HPDE6-E6E7 (cell line): ENCODE data around the gene EIF2B5.
"Not testable (repeated sequence)": the region's sequence is repeated elsewhere in the genome, so short reads cannot be mapped to it uniquely, and the experiment has no call there.

Experiments
- DNase-seq: peaks from one replicate; pipeline ENCODE4 v3.0.0; 2011; ENCODE audit warnings: missing footprints; ENCODE audit errors: extremely low spot score

Gene EIF2B5

GRCh38 chr3:184145751-184146270 lies 10.7 kb downstream of the EIF2B5 start:
- DNase-seq, result no peak

DNA sequence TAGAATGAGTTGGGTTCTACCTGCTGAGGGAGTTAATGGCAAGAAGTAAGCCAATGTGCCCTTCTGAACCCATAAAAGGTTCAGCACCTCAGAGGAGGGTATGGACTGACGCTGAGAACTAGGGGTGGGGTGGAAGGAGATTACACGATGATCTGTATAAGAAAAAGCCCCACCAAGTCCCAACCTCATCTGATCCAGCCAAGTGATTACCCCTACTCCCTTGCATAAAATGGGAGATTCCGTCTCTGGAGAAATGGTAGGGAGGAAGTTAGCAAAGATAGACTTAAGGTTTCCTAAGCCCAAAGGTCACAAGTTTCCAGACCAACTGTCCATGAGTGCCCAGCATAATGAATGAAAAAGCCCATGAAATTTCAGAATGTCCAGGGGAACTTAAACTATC lies 12.9 kb downstream of the EIF2B5 start:
- no peak for DNase-seq

DNA sequence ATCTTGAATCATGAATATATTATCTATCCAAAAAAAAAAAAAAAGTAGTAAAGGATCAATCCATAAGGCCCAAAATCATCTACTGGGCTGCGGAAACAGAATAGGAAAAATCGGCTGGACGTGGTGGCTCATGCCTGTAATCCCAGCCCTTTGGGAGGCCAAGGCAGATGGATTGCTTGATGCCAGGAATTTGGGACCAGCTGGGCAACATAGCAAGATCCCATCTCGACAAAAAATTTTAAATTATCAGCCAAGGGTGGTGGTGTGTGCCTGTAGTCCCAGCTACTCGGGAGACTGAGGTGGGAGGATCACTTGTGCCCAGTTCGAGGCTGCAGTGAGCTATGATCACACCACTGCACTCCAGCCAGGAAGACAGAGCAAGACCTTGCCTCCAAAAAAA lies 14.0 kb downstream of the EIF2B5 start:
- no peak for DNase-seq

GRCh38 chr3:184149770-184150169 lies 14.6 kb downstream of the EIF2B5 start:
- DNase-seq, result not testable (repeated sequence)

- no peak for DNase-seq
These were observed 19.9 kb downstream of the EIF2B5 start, which contains the start of gene DVL3 for GRCh38 chr3:184154885-184155643. Gene DVL3 (plus strand): TSS chr3:184155377. CDS start chr3:184155636, 259 bp downstream.

- no peak for DNase-seq
These were observed 20.7 kb downstream of the EIF2B5 start for GRCh38 chr3:184155644-184156521.

GRCh38 chr3:184156522-184156955 lies 21.4 kb downstream of the EIF2B5 start:
- DNase-seq, result no peak

DNA sequence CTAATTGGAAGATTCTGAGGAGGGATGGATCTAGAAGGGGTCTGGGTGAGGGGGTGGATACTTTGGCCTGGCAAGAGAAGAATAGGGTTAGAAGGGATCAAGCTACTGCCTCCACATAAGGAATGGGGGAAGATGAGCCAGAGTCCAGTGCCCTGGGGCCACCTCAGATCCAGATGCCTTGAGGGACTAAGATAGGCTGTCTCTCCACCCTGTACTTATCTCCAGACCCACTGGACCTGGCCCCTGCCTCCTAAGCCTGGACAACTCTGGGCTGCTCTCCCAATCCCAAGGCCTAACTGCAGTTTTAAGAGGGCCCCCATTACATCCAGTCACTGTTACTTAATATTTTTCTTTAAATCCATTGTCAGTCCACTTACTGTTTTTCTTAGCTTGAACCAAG lies 22.0 kb downstream of the EIF2B5 start:
- no peak for DNase-seq

GRCh38 chr3:184158404-184158803 lies 23.2 kb downstream of the EIF2B5 start:
- no peak for DNase-seq

DNA sequence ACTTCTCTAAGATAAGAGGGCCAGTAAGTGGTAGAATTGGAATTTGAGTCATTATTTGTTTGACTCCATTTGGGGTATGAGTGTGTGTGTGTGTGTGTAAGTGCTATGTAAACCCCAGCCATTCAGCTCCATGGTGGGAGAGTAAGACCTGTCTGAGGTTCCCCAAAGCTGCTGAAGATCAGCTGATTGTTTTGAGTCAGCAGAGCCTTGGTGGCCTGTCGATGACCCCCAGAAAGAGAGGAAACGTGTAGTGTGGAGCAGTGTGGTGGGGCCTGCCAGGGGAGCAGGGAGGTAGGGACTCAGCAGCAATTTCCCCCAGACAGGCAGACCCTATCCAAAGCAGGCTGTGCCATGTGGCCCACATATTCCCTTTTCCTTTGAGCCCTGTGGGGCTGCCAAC lies 25.3 kb downstream of the EIF2B5 start:
- DNase-seq, result no peak

DNA sequence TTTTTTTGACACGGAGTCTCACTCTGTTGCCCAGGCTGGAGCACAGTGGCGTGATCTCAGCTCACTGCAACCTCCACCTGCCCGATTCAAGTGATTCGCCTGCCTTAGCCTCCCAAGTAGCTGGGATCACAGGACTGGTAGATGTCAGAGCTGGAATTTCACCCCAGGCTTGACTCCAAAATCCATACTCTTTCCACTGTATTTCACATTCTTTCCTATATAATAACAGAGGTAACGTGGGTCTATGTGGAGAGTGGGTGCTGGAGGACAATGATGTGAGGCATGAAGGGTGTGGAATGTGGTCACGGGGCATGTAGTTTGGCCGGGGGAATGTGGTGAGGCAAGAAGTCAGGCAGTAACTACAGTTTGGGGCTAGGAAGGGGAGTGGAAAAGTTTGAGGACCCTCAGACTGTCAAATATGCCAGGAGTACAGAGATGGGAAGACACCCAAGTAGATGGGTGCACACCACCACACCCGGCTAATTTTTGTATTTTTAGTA lies 27.5 kb downstream of the EIF2B5 start:
- DNase-seq, result not testable (repeated sequence)

GRCh38 chr3:184164648-184165330 lies 29.6 kb downstream of the EIF2B5 start:
- DNase-seq, result no peak

- no peak for DNase-seq
These were observed 30.4 kb downstream of the EIF2B5 start for GRCh38 chr3:184165543-184165942.

- no peak for DNase-seq
These were observed 31.5 kb downstream of the EIF2B5 start for GRCh38 chr3:184166671-184167070.

DNA sequence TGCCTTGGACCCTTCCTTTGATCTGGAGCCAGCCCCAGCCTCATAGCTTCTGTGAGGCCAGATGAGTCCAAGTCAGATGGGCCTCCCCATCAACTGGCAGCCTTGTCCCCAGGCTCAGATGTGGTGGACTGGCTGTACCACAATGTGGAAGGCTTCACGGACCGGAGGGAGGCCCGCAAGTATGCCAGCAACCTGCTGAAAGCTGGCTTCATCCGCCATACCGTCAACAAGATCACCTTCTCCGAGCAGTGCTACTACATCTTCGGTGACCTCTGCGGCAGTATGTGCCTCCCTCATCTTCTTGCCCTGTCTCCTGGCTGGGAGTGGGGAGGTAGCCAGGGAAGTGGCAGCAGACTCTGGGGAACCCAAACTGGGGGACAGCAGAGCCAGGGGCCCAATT lies 32.6 kb downstream of the EIF2B5 start:
- DNase-seq, result no peak

DNA sequence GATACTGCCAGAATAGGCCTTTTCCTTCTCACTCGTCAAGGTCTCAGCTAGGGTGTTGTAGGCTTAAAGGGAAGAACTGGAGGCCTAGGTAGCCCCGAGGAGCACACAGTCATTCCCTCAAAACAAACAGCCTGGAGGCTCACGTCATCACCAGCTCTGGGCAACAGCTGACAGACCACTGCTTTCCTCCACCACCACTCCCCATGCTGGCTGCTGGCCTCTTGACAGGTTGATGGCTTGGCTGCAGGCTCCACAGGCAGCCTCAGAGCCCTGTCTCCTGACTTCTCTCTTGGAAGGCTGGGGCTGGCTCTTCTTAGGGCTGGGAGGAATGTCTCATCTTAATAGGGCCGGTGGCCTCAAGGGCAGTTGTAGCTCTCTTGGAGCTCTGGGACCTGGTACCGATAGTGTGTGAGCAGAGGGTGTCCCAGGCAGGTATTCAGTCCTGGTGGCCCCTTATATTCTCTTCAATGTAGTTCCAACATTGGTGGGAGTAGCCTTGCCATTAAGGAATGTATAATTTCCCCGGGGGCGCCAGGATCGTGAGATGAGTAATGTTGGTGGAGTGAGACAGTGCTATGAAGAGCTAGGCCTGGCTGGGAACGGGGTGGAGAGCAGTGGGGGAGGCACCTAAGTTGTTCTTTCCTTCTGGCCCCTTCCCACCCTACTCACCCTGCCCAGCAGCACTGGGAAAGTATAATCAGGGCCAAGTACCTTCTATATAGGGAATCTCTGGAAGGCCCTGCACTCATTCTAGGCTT lies 33.4 kb downstream of the EIF2B5 start:
- DNase-seq, result no peak

DNA sequence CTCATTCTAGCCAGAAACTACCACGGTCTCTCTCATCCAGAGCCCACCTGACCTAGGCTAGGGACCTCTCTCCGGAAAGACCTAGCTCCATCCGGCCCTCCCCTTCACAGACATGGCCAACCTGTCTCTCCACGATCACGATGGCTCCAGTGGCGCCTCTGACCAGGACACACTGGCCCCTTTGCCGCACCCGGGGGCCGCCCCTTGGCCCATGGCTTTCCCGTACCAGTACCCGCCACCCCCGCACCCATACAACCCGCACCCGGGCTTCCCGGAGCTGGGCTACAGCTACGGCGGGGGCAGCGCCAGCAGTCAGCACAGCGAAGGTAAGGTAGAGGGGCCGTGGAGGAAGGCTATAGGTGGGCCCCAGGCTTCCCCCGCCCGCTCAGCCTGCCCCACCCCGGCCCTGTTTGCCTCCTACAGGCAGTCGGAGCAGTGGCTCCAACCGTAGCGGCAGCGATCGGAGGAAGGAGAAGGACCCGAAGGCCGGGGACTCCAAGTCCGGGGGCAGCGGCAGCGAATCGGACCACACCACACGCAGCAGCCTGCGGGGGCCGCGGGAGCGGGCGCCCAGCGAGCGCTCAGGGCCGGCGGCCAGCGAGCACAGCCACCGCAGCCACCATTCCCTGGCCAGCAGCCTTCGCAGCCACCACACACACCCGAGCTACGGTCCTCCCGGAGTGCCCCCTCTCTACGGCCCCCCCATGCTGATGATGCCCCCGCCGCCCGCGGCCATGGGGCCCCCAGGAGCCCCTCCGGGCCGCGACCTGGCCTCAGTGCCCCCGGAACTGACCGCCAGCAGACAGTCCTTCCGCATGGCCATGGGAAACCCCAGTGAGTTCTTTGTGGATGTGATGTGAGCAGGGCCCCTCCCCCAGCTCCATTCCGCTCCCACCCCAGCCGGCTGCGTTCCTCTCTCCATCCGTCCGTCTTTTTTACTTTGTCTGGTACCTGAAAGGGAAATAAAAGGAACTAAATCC lies 35.0 kb downstream of the EIF2B5 start:
- no peak for DNase-seq

GRCh38 chr3:184171562-184171961 lies 36.4 kb downstream of the EIF2B5 start:
- no peak for DNase-seq

- DNase-seq, result no peak
These were observed 37.7 kb downstream of the EIF2B5 start for GRCh38 chr3:184172681-184173373.
